ENCODE data around the gene KLK10. TPM values are rescaled to one million over a fixed set of nuclear protein-coding genes. Genes with fewer than 3 reads are reported as not detected.

Gene KLK10
- total RNA-seq, 2 experiments from 2014 or later, result not detected

- DNase-seq, result no peak
- CTCF ChIA-PET, result no interaction called here
- intact Hi-C loops (cut with micrococcal nuclease), result no loop called here
- peaks cover 4% of the 10 kb centered on the region for H3K27me3 Mint-ChIP-seq (ENCODE audit: low read depth)
- no peak overlapping the region for H3K4me3 Mint-ChIP-seq
- H3K27ac Mint-ChIP-seq, result no peak overlapping the region
- no peaks in the 10 kb centered on the region for H3K9me3 Mint-ChIP-seq
- H3K36me3 Mint-ChIP-seq (ENCODE audit: low read depth), result no peaks in the 10 kb centered on the region
- H3K4me1 Mint-ChIP-seq (ENCODE audit: low read depth), result no peaks in the 10 kb centered on the region
Measured at GRCh38 chr19:51040151-51040550, 20.6 kb upstream of the KLK10 start.

DNA sequence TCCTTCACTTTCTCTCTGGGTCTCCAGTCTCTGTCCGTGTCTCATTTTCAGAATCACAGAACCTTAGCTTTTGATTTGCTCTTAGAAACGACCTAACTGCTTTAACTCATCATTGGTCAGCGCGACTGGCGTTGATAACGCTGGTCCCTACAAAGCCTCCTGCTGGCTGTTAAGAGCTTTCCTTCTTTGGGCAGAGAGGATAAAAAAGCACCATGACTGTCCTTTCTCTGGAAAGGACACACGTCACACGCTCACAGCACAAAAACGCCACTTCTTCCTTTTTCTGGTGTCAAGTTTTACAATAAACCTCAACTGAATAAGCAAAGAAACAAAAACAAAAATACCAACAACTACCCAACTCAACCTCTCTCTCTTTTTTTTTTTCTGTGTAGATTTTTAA lies 17.0 kb upstream of the KLK10 start:
- CTCF ChIA-PET, result no interaction called here
- intact Hi-C loops (cut with micrococcal nuclease), result no loop called here
- H3K27ac Mint-ChIP-seq, result no peak overlapping the region
- no peaks in the 10 kb centered on the region for H3K36me3 Mint-ChIP-seq (ENCODE audit: low read depth)
- no peaks in the 10 kb centered on the region for H3K4me1 Mint-ChIP-seq (ENCODE audit: low read depth)
- no peak overlapping the region for H3K4me3 Mint-ChIP-seq
- H3K27me3 Mint-ChIP-seq (ENCODE audit: low read depth), result peaks cover 14% of the 10 kb centered on the region
- H3K9me3 Mint-ChIP-seq, result no peaks in the 10 kb centered on the region
- no peak for DNase-seq

GRCh38 chr19:51034704-51035103 lies 15.2 kb upstream of the KLK10 start, which contains the start of gene KLK12:
TSS of gene KLK12 (minus strand) at chr19:51035002. CDS start at chr19:51034621, 381 bp downstream.
- no peak within 1 kb of the TSS for H3K4me3 Mint-ChIP-seq
- CTCF ChIA-PET, result no interaction called here
- H3K36me3 Mint-ChIP-seq (ENCODE audit: low read depth), result no peaks in the 10 kb centered on the region
- intact Hi-C loops (cut with micrococcal nuclease), result no loop called here
- H3K27me3 Mint-ChIP-seq (ENCODE audit: low read depth), result peaks cover 17% of the 10 kb centered on the region
- H3K27ac Mint-ChIP-seq, result no peak within 1 kb of the TSS
- DNase-seq, result no peak
- no peaks in the 10 kb centered on the region for H3K9me3 Mint-ChIP-seq
- H3K4me1 Mint-ChIP-seq (ENCODE audit: low read depth), result no peaks in the 10 kb centered on the region

DNA sequence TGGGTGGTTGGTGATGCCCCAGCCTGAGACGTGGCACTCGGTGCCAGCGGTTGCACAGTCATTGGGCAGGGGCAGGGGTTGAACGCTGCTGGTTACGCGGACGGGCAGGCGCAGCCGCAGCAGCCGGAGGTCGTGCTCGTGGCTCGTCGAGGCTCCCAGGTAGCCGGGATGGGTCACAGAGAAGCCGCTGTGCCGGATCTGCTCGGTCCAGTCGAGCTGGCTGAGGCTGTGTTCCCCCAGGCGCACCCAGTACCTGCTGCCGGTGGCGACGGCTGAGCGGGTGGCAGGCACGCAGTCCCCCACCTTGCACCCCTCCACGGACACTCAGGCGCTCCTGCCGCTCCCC lies 12.3 kb upstream of the KLK10 start:
- Mint-ChIP-seq H3K4me3 (no peak overlapping the region), H3K27me3 (ENCODE audit: low read depth) (peaks cover 23% of the 10 kb centered on the region), H3K27ac (no peak overlapping the region), H3K4me1 (ENCODE audit: low read depth) (no peaks in the 10 kb centered on the region), H3K36me3 (ENCODE audit: low read depth) (no peaks in the 10 kb centered on the region), H3K9me3 (no peaks in the 10 kb centered on the region)
- CTCF ChIA-PET, result no interaction called here
- DNase-seq, result no peak
- intact Hi-C loops (cut with micrococcal nuclease), result no loop called here

DNA sequence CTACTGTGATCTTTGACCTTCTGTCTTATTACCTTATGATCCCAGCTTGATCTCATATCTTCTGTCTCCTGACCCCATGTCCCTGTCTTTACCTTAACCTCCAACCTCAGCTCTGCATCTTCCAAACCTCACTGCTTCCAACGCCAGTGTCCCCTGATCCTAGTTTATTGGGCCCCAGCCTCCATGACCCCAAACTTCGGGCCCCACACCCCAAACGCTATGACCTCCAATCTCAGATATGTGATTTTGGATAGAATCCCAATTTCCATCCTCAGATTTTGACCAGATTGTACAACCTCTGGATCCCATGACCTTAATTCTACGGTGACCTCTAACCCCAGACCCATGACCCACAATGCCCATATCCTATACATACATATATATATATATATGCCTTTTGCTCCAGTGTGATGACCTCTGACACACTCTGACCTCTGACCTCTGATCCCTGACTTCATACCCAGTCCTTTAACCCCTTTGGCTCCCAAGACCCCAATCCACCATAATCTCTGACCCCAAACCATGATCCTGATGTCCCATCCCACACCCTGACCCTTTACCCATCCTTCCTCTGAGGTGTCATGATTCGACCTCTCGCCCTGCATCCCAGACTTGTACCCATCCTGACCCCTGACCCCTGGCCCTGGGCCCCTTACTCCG lies 11.8 kb upstream of the KLK10 start:
- intact Hi-C loops (cut with micrococcal nuclease), result no loop called here
- CTCF ChIA-PET, result no interaction called here

GRCh38 chr19:51030631-51031030 lies 11.1 kb upstream of the KLK10 start:
- CTCF ChIA-PET, result no interaction called here
- Mint-ChIP-seq H3K27ac (no peak overlapping the region), H3K4me3 (no peak overlapping the region), H3K4me1 (ENCODE audit: low read depth) (no peaks in the 10 kb centered on the region), H3K27me3 (ENCODE audit: low read depth) (peaks cover 24% of the 10 kb centered on the region), H3K9me3 (no peaks in the 10 kb centered on the region), H3K36me3 (ENCODE audit: low read depth) (no peaks in the 10 kb centered on the region)
- intact Hi-C loops (cut with micrococcal nuclease), result no loop called here
- DNase-seq, result no peak

More for the DNA sequence above, 11.8 kb upstream of the KLK10 start:
- Mint-ChIP-seq H3K36me3 (ENCODE audit: low read depth) (no peaks in the 10 kb centered on the region), H3K27ac (no peak overlapping the region), H3K4me3 (no peak overlapping the region), H3K27me3 (ENCODE audit: low read depth) (peaks cover 24% of the 10 kb centered on the region), H3K9me3 (no peaks in the 10 kb centered on the region), H3K4me1 (ENCODE audit: low read depth) (no peaks in the 10 kb centered on the region)
- no peak for DNase-seq

GRCh38 chr19:51029718-51030117 lies 10.2 kb upstream of the KLK10 start:
- peaks cover 28% of the 10 kb centered on the region for H3K27me3 Mint-ChIP-seq (ENCODE audit: low read depth)
- H3K9me3 Mint-ChIP-seq, result no peaks in the 10 kb centered on the region

GRCh38 chr19:51027873-51028272 lies 8.4 kb upstream of the KLK10 start:
- DNase-seq, result no peak
- Mint-ChIP-seq H3K4me1 (ENCODE audit: low read depth) (no peaks in the 10 kb centered on the region), H3K27me3 (ENCODE audit: low read depth) (peaks cover 34% of the 10 kb centered on the region), H3K27ac (no peak overlapping the region), H3K36me3 (ENCODE audit: low read depth) (no peaks in the 10 kb centered on the region), H3K9me3 (no peaks in the 10 kb centered on the region), H3K4me3 (no peak overlapping the region)
- CTCF ChIA-PET, result interaction anchor here (1.9 kb wide), 1 partner anchor 11 kb away, joined by 5 read pairs; no protein-coding TSS in a partner anchor
- intact Hi-C loops (cut with micrococcal nuclease), result no loop called here

More at GRCh38 chr19:51029718-51030117, 10.2 kb upstream of the KLK10 start:
- no peak overlapping the region for H3K4me3 Mint-ChIP-seq
- no peak overlapping the region for H3K27ac Mint-ChIP-seq
- CTCF ChIA-PET, result no interaction called here
- no peaks in the 10 kb centered on the region for H3K4me1 Mint-ChIP-seq (ENCODE audit: low read depth)
- intact Hi-C loops (cut with micrococcal nuclease), result no loop called here
- DNase-seq, result no peak
- H3K36me3 Mint-ChIP-seq (ENCODE audit: low read depth), result no peaks in the 10 kb centered on the region

DNA sequence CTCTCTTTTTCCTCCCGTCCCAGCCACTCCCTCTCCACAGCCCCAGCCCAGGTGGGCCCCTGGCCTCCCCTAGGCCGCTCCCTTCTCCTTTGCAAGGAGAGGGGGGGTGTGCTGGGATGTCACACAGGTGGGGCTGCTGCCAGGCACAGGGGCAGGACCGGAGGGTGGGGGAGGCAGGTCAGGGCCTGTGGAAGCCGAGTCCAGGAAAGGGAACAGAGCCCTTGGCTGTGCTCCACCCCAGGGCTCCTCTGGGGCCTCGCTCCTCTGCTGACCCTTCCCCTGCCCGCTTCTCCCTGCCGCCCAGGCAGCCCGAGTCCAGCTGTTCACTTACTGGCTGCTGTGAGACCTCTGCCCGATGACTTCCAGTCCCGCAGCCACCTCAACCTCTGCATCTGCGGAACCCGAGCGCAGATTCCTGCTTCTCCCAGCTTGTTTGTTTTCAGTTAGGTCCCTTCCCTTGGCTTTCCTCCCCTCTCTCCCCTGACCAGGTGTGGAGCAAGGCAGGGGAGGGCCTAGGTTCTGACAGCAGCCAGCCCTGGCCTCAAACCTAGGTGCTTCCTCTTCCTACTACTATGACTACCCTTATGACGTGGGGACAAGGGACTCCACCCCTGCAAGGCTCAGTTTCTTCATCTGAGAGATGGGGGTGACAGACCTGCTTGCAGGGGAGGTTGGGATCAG lies 7.8 kb upstream of the KLK10 start:
- no peaks in the 10 kb centered on the region for H3K4me1 Mint-ChIP-seq (ENCODE audit: low read depth)
- no peaks in the 10 kb centered on the region for H3K36me3 Mint-ChIP-seq (ENCODE audit: low read depth)
- H3K27me3 Mint-ChIP-seq (ENCODE audit: low read depth), result peaks cover 38% of the 10 kb centered on the region
- no peaks in the 10 kb centered on the region for H3K9me3 Mint-ChIP-seq
- intact Hi-C loops (cut with micrococcal nuclease), result no loop called here
- DNase-seq, result no peak
- H3K27ac Mint-ChIP-seq, result no peak overlapping the region
- H3K4me3 Mint-ChIP-seq, result no peak overlapping the region
- CTCF ChIA-PET, result interaction anchor here (1.9 kb wide), 1 partner anchor 11 kb away, joined by 5 read pairs; no protein-coding TSS in a partner anchor

GRCh38 chr19:51026554-51026831 lies 7.0 kb upstream of the KLK10 start, which contains the start of gene KLK11:
TSS of gene KLK11 (minus strand) at chr19:51026616. CDS start at chr19:51025631, 985 bp downstream.
- no peaks in the 10 kb centered on the region for H3K4me1 Mint-ChIP-seq (ENCODE audit: low read depth)
- no peaks in the 10 kb centered on the region for H3K9me3 Mint-ChIP-seq
- intact Hi-C loops (cut with micrococcal nuclease), result no loop called here
- H3K27me3 Mint-ChIP-seq (ENCODE audit: low read depth), result peaks cover 36% of the 10 kb centered on the region
- H3K36me3 Mint-ChIP-seq (ENCODE audit: low read depth), result no peaks in the 10 kb centered on the region
- no peak within 1 kb of the TSS for H3K27ac Mint-ChIP-seq
- CTCF ChIA-PET, result no interaction called here
- no peak within 1 kb of the TSS for H3K4me3 Mint-ChIP-seq
- DNase-seq, result no peak

DNA sequence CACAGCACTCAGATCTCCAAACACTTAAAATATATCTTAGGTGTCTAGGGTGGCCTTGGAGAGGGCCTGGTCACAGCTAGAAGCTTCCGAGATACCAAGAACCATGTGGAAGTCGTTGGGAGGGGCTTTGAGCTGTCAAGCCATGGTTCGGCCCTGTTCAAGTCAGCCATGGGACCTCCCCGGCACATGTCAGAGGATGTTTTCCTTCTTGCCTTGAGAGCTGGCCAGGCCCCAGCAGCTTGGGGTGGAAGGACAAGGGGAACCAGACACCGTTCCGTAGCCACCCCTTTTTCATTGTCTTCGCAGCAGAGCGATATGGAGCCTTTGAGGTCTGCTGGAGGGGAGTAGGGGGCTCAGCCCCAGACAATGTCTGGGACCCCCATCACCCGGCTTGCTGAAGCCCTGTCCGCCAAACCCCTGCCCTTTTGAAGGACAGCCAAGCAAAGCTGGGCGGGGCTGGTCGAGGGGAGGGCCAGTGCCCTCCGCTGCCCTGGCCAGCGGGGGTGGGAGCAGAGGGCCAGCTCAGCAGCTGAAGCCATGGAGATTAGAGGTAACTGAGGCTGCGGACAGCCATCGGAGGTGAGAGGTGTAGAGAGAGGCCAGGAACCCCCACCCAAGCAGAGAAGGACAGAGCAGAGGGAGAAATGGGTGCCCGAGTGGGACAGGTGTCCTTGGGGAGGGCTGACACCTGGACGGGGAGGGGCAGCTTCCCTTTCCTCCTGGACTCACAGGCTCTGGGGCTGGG lies 6.5 kb upstream of the KLK10 start:
- Mint-ChIP-seq H3K4me3 (no peak overlapping the region), H3K27me3 (ENCODE audit: low read depth) (peaks cover 36% of the 10 kb centered on the region), H3K4me1 (ENCODE audit: low read depth) (no peaks in the 10 kb centered on the region), H3K36me3 (ENCODE audit: low read depth) (no peaks in the 10 kb centered on the region), H3K9me3 (no peaks in the 10 kb centered on the region), H3K27ac (no peak overlapping the region)
- intact Hi-C loops (cut with micrococcal nuclease), result no loop called here
- CTCF ChIA-PET, result no interaction called here
- no peak for DNase-seq

DNA sequence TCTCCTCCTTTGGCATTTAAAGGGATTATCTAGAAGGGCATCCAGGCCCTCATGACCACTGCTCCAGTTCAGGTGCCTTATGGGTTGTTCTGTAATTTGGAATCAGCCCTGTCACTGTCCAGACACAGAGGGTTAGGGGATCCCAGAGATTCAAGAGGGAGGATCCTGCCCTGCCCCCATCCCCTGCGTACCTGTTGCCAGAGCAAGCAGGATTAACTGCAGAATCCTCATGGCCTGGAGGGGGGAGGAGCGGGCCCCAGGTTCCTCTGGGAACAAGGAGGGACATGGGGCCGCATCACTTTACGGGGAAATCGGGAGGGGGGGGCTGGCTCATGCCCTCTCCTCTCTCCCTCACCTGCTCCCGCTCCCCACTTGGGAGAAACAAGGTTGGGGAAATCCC lies 5.9 kb upstream of the KLK10 start:
- Mint-ChIP-seq H3K27me3 (ENCODE audit: low read depth) (peaks cover 38% of the 10 kb centered on the region), H3K4me1 (ENCODE audit: low read depth) (no peaks in the 10 kb centered on the region), H3K27ac (no peak overlapping the region), H3K9me3 (no peaks in the 10 kb centered on the region), H3K36me3 (ENCODE audit: low read depth) (no peaks in the 10 kb centered on the region), H3K4me3 (no peak overlapping the region)
- intact Hi-C loops (cut with micrococcal nuclease), result no loop called here
- CTCF ChIA-PET, result no interaction called here
- DNase-seq, result no peak

DNA sequence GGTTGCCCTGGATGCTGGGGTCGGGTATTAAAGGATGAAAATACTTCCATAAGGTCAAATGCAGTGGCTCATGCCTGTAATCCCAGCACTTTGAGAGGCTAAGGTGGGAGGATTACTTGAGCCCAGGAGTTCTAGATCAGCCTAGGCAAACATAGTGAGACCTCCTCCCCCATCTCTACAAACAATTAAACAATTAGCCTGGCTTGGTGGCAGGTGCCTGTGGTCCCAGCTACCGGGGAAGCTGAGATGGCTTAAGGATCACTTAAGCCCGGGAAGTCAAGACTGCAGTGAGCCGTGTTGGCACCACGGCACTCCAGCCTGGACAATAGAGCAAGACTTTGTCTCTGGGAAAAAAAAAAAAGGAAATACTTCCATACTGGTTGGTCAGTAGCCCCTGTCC lies 5.4 kb upstream of the KLK10 start:
- peaks cover 41% of the 10 kb centered on the region for H3K27me3 Mint-ChIP-seq (ENCODE audit: low read depth)

More for the DNA sequence above, 5.4 kb upstream of the KLK10 start:
- CTCF ChIA-PET, result no interaction called here
- Mint-ChIP-seq H3K4me1 (ENCODE audit: low read depth) (no peaks in the 10 kb centered on the region), H3K36me3 (ENCODE audit: low read depth) (no peaks in the 10 kb centered on the region), H3K9me3 (no peaks in the 10 kb centered on the region), H3K4me3 (no peak overlapping the region), H3K27ac (no peak overlapping the region)
- intact Hi-C loops (cut with micrococcal nuclease), result no loop called here
- DNase-seq, result no peak
